HG03159 (cell line): Measurements from ENCODE around the gene ABCC1.

Experiments used
- ATAC-seq: cut with Tn5 transposase; IDR thresholded peaks from one replicate; pipeline ENCODE4 v1.9.1; 2021; ENCODE audit warnings: mild to moderate bottlenecking, moderate library complexity; ENCODE audit not compliant: unreplicated experiment

The ABCC1 gene

GRCh38 chr16:15990902-15991301 is 41.5 kb downstream of the ABCC1 start:
- ATAC-seq, result no peak

DNA sequence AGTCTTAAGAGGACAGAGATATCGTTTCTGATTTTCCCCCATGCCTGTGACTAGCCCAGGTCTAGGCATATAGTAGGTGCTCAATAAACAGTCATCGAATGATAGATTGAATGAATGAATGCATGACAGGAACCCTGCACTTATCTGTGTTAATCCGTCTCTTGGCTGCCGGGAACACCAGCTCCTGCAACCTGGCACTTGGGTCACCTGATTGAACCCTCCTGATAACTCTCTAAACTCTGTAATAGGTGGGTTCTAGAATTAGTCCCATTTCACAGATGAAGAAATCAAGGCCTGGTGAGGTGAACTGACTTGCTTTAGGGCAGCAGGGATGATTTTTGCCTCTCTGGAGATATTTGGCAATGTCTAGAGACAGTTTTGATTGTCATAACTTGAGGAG is 43.7 kb downstream of the ABCC1 start:
- ATAC-seq, result no peak

GRCh38 chr16:15993541-15993940 is 44.1 kb downstream of the ABCC1 start:
- ATAC-seq, result no peak

GRCh38 chr16:15993946-15994665 is 44.7 kb downstream of the ABCC1 start:
- ATAC-seq, result no peak

DNA sequence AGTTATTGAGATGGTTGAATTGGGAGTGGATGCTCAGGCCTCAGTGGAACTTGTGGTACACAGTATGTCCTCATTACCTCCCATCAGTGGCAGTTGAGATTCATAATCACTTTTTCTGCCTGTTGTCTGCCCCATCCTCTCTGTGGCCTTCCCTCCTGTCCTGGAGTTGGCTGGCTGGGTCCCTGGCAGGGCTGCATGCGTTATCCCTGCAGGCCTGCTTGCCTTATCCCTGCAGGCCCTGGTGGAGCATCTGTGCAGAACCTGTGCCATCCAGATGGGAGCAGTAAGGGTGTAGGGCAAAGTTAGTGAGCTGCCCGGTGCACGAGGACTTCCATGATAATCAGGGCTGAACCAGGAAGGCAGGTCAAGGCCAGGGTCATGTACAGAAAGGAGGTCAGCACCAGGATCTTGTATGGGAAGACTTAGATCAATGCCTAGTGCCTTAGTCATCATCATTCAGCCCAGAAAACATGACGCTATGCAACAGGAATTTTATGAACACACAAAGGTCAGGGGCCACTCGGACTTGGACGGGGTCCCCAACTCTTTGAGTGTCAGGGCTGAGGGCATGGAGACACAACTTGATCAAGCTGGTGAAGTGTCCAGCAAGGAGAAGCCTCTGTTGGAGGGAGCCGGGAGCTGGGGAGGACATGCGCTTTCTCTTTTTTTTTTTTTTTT is 47.2 kb downstream of the ABCC1 start:
- ATAC-seq, result no peak

DNA sequence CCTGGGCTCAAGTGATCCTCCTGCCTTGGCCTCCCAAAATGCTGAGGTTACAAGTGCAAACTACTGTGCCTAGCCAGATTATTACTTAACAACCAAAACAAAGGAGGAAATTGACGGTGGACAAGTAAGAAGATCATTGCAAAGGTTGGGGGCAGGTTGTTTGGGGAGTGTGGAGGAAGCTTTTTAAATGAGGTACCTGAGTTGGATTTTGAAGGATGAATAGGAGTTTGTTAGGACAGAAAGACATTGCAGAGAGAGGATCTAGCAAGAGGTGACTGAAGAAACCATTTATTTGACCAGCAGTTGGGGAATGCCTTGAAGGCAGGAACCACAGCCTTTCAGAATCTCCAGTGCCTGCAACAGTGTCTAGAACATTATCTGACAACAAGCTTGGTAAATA is 51.3 kb downstream of the ABCC1 start:
- ATAC-seq, result no peak

- ATAC-seq, result no peak
These were observed 52.3 kb downstream of the ABCC1 start for GRCh38 chr16:16001596-16002255.

DNA sequence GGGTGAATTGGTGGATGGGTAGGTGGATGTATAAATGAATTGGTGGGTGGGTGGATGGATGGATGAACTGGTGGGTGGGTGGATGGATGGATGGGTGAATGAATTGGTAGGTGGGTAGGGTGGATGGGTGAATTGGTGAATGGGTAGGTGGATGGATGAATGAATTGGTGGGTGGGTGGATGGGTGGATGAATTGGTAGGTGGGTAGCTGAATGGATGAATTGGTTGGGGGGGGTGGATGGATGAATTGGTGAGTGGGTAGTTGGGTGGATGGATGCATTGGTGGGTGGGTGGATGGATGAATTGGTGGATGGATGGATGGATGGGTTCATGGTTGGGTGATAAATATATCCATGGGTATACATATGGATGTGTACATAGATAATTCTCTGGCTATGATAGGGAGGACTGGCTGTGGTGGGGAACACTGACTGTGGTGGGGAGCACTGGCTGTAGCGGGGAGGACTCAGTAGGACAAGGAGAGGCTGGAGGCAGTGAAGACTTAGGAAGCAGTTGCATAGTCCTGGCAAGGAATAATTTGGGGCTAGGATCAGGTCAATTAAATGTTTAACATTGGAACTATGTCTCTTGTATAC is 54.4 kb downstream of the ABCC1 start:
- ATAC-seq, result no peak

GRCh38 chr16:16004314-16004749 is 54.9 kb downstream of the ABCC1 start:
- no peak for ATAC-seq

- ATAC-seq, result no peak
These were observed 56.3 kb downstream of the ABCC1 start for GRCh38 chr16:16005721-16006120.

GRCh38 chr16:16006650-16007049 is 57.2 kb downstream of the ABCC1 start:
- ATAC-seq, result no peak

GRCh38 chr16:16007743-16008111 is 58.3 kb downstream of the ABCC1 start:
- peak; percentile 74 for ATAC-seq

DNA sequence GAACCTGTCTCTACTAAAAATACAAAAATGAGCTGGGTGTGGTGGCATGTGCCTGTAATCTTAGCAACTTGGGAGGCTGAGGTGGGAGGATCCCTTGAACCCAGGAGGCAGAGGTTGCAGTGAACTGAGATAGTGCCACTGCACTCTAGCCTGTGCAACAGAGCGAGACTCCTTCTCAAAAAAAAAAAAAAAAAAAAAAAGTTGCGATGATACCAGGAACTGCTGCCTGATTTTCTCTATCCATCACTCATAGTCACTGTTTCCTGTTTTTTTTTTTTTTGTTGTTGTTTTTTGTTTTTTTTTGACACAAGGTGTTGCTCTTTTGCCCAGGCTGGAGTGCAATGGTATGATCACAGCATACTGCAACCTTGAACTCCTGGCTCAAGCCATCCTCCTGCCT is 59.2 kb downstream of the ABCC1 start:
- ATAC-seq, result no peak

GRCh38 chr16:16009401-16009800 is 60.0 kb downstream of the ABCC1 start:
- ATAC-seq, result no peak

DNA sequence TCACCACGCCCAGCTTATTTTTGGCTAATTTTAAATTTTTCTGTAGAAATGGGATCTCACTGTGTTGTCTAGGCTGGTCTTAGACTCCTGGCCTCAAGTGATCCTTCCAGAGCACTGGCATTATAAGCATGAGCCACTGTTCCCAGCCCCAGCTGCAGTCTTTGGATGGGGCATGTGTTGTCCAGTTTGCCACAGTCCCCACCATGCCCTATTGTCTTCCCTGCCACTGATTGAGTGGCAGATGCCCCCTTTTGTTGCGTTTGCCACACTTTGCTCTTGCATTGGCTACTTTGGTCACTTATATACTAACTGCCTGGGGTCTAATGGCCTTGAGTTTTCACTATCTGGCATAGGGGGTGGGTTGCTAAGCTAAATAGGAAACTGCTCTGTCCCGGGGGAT is 60.8 kb downstream of the ABCC1 start:
- ATAC-seq, result no peak

GRCh38 chr16:16012144-16012543 is 62.7 kb downstream of the ABCC1 start:
- no peak for ATAC-seq

DNA sequence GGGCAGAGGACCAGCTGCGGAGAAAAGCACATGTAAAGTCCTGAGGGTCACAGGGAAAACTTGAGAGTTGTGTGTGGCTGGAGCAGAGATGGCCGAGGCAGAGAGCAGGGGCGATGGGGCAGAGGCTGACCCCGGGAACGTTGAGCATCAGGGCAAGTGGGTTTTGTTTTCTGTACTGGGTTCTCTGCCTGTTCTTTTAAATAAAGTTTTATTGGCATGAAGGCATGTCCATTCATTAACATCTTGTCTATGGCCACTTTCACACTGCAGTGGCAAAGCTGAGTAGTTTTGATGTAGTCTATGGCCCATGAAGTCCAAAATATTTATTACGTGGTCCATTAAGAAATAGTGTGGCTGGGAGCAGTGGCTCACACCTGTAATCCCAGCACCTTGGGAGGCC is 64.4 kb downstream of the ABCC1 start:
- ATAC-seq, result no peak

DNA sequence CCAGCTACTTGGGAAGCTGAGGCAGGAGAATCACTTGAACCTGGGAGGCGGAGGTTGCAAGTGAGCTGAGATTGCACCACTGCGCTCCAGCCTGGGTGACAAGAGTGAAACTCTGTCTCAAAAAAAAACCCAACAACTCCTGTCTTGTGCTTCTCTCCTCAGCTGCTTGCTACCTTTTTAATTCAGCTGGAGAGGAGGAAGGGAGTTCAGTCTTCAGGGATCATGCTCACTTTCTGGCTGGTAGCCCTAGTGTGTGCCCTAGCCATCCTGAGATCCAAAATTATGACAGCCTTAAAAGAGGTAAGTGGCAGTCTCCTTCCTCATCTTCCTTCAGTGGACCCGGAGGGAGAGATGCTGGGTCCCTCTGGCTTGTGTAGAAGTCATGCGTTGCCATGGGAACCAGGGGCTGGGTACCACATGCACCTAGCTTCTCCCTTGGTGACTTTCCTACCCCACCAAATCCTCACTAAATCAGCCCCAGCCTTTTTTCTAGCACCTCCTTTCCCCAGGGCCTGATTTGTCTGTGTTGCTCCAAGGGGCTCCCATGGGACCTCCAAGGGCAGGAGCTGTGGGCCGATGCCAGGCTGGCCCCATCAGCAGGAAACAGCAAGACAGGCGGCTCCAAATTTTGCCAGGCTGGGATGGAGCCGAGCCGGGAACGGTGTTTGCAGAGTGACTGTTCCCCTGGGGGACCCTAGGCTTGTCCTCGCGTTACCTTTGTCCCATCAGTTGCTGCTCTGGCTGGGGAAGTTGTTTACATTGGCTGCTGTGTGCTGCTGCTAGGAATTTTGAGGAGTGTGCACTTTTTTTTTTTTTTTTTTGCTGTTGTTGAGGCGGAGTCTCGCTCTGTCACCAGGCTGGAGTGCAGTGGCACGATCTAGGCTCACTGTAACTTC is 65.2 kb downstream of the ABCC1 start:
- ATAC-seq, result no peak

GRCh38 chr16:16015849-16016248 is 66.4 kb downstream of the ABCC1 start:
- no peak for ATAC-seq

DNA sequence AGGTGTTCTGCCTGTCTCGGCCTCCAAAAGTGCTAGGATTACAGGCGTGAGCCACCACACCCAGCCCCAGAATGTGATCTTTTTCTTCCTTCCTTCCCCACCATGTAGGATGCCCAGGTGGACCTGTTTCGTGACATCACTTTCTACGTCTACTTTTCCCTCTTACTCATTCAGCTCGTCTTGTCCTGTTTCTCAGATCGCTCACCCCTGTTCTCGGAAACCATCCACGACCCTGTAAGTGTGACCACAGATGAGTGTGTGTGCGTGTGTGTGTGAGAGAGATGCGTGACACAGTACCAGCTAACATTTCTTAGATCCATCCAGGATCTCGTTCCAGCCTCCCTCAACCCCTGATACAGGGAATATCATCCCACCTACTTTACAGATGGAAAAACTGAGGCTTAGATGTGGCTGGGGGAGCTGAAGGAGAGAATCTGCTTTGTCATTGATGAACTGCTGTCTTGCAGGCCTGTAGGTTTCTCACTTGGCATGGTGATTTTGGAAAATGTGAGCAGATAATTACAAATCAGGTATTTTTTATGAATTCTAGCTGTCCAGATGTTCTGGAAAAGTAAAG is 67.1 kb downstream of the ABCC1 start:
- no peak for ATAC-seq
